Lower lobe of right lung (tissue), 2 donors: ENCODE results near the gene GLB1L3. TPM values are rescaled to one million over a fixed set of nuclear protein-coding genes. Genes with fewer than 3 reads are reported as not detected.

Source experiments
- ATAC-seq, 2 donors: fragments of 200-7000 bp; cut with Tn5 transposase; one replicate each; pipeline ENCODE4 v1.9.1; 2020 to 2022; ENCODE audit warnings: mild to moderate bottlenecking in 2 of 2, moderate library complexity in 2 of 2
- DNase-seq: peaks from one replicate; pipeline ENCODE4 v3.0.0-alpha.2; 2020
- H3K27ac ChIP-seq: fragments of 200-600 bp; one replicate; pipeline ENCODE4 v1.8.0; 2022
- H3K27me3 ChIP-seq: fragments of 200-600 bp; one replicate; pipeline ENCODE4 v1.8.0; 2022; ENCODE audit warnings: low read depth
- H3K36me3 ChIP-seq: fragments of 200-600 bp; one replicate; pipeline ENCODE4 v1.8.0; 2022; ENCODE audit warnings: mild to moderate bottlenecking
- H3K4me1 ChIP-seq: fragments of 200-600 bp; one replicate; pipeline ENCODE4 v1.8.0; 2022
- H3K4me3 ChIP-seq: fragments of 200-600 bp; one replicate; pipeline ENCODE4 v1.8.0; 2022; ENCODE audit warnings: mild to moderate bottlenecking
- H3K9me3 ChIP-seq: fragments of 200-600 bp; one replicate; pipeline ENCODE4 v1.8.0; 2022
- CTCF ChIP-seq: fragments of 200-600 bp; IDR thresholded peaks from one replicate; pipeline ENCODE4 v1.8.0; 2022; ENCODE audit warnings: antibody characterized with exemption, mild to moderate bottlenecking
- intact Hi-C: fragments of 100-400 bp; cut with DNase I; formaldehyde crosslinking; loops from one replicate; pipeline ENCODE4 v1.11.0; 2022
- total RNA-seq: library from RNA; stranded (reverse); fragmentation: NEBNext Ultra II Directional; extraction: Animal tissue kit (Norgen Biotek cat#: 25700); gene quantifications from one replicate; pipeline ENCODE4 v1.2.1, GENCODE V29; 2021
- donor health status: DM: no; HTN: yes; CAD: no; lungs with severe emphysema.

Gene GLB1L3
- total RNA-seq, 1 donor from 2014 or later = 0.27 TPM

- H3K4me3 ChIP-seq = no peak overlapping the region
- no peaks in the 10 kb centered on the region for H3K9me3 ChIP-seq
- TF ChIP-seq CTCF = no peak
- intact Hi-C loops = no loop called here
- ATAC-seq (no peak), DNase-seq (no peak)
- H3K27me3 ChIP-seq = no peaks in the 10 kb centered on the region
- H3K36me3 ChIP-seq = no peaks in the 10 kb centered on the region
- peaks cover 6% of the 10 kb centered on the region for H3K4me1 ChIP-seq
- H3K27ac ChIP-seq = no peak overlapping the region
Measured at GRCh38 chr11:134356656-134357544, 80.7 kb downstream of the GLB1L3 start.

- ATAC-seq (no peak), DNase-seq (no peak)
- no peaks in the 10 kb centered on the region for H3K27me3 ChIP-seq
- H3K4me1 ChIP-seq = peaks cover 6% of the 10 kb centered on the region
- no peak overlapping the region for H3K27ac ChIP-seq
- H3K4me3 ChIP-seq = no peak overlapping the region
- H3K36me3 ChIP-seq = no peaks in the 10 kb centered on the region
- intact Hi-C loops = no loop called here
- no peak for TF ChIP-seq CTCF
- no peaks in the 10 kb centered on the region for H3K9me3 ChIP-seq
Measured at GRCh38 chr11:134357545-134357839, 81.3 kb downstream of the GLB1L3 start.

- Histone ChIP-seq H3K36me3 (no peaks in the 10 kb centered on the region), H3K27ac (no peak overlapping the region), H3K4me1 (peaks cover 6% of the 10 kb centered on the region), H3K4me3 (no peak overlapping the region), H3K9me3 (no peaks in the 10 kb centered on the region), H3K27me3 (no peaks in the 10 kb centered on the region)
- no peak for ATAC-seq
- DNase-seq = no peak
- no peak for TF ChIP-seq CTCF
- intact Hi-C loops = no loop called here
Measured at GRCh38 chr11:134358165-134358855, 82.1 kb downstream of the GLB1L3 start.

- intact Hi-C loops = no loop called here
- H3K27ac ChIP-seq = no peak overlapping the region
- H3K9me3 ChIP-seq = no peaks in the 10 kb centered on the region
- no peaks in the 10 kb centered on the region for H3K27me3 ChIP-seq
- H3K4me3 ChIP-seq = no peak overlapping the region
- no peak for DNase-seq
- TF ChIP-seq CTCF = no peak
- ATAC-seq = no peak
- no peaks in the 10 kb centered on the region for H3K36me3 ChIP-seq
- H3K4me1 ChIP-seq = peaks cover 6% of the 10 kb centered on the region
Measured at GRCh38 chr11:134358856-134359490, 82.8 kb downstream of the GLB1L3 start.

- ATAC-seq (no peak), DNase-seq (no peak)
- intact Hi-C loops = no loop called here
- Histone ChIP-seq H3K36me3 (no peaks in the 10 kb centered on the region), H3K9me3 (no peaks in the 10 kb centered on the region), H3K4me1 (peaks cover 6% of the 10 kb centered on the region), H3K4me3 (no peak overlapping the region), H3K27ac (no peak overlapping the region), H3K27me3 (no peaks in the 10 kb centered on the region)
- TF ChIP-seq CTCF = no peak
Measured at GRCh38 chr11:134359646-134360045, 83.5 kb downstream of the GLB1L3 start.
